K562 (cell line): Measurements from ENCODE around the gene KCNH2. TPM values are rescaled to one million over a fixed set of nuclear protein-coding genes. Genes with fewer than 3 reads are reported as not detected.

ENCODE experiments used
- BRD9 ChIP-seq: fragments of 450-650 bp; IDR thresholded peaks from 2 replicates; pipeline ENCODE4 v1.6.1; 2018; ENCODE audit warnings: low read depth; ENCODE audit not compliant: partially characterized antibody
- CREM ChIP-seq: IDR thresholded peaks from 2 replicates; pipeline ENCODE4 v1.6.1; 2014; ENCODE audit warnings: antibody characterized with exemption, low read depth
- FOXP4 ChIP-seq: sonication (generic); formaldehyde crosslinking; IDR thresholded peaks from 2 replicates; pipeline ENCODE4 v1.8.0; 2022; ENCODE audit warnings: mild to moderate bottlenecking, missing genetic modification reagents, borderline replicate concordance
- HNRNPK ChIP-seq: fragments of 200-400 bp; formaldehyde crosslinking; IDR thresholded peaks from one replicate; pipeline ENCODE4 v1.6.1; 2018; ENCODE audit warnings: mild to moderate bottlenecking, low read depth, low read length; ENCODE audit not compliant: poor library complexity, severe bottlenecking
- KLF1 ChIP-seq: fragments of 450-650 bp; IDR thresholded peaks from 2 replicates; pipeline ENCODE4 v1.6.1; 2016; ENCODE audit warnings: missing genetic modification characterization, missing compliant biosample characterization
- PHF21A ChIP-seq: fragments of 450-650 bp; IDR thresholded peaks from 2 replicates; pipeline ENCODE4 v1.6.1; 2017; ENCODE audit warnings: low read depth, borderline replicate concordance
- PTRF ChIP-seq: fragments of 450-650 bp; IDR thresholded peaks from 2 replicates; pipeline ENCODE4 v1.6.1; 2016; ENCODE audit warnings: mild to moderate bottlenecking, missing genetic modification characterization, missing compliant biosample characterization
- RNF2 ChIP-seq: sonication (generic); IDR thresholded peaks from 2 replicates; pipeline ENCODE4 v1.6.1; 2016
- SMARCA4 ChIP-seq: fragments of 450-650 bp; IDR thresholded peaks from 2 replicates; pipeline ENCODE4 v1.6.1; 2016
- SPI1 ChIP-seq: IDR thresholded peaks from 2 replicates; pipeline ENCODE4 v1.6.1; 2011; ENCODE audit warnings: low read depth, low read length, control low read depth, borderline replicate concordance
- ZBTB26 ChIP-seq: fragments of 450-650 bp; formaldehyde crosslinking; IDR thresholded peaks from 2 replicates; pipeline ENCODE4 v1.4.0; 2022; ENCODE audit warnings: missing genetic modification characterization
- ZC3H4 ChIP-seq: sonication (generic); formaldehyde crosslinking; IDR thresholded peaks from 2 replicates; pipeline ENCODE4 v1.9.0; 2021; ENCODE audit warnings: missing genetic modification reagents, borderline replicate concordance
- ZNF57 ChIP-seq: fragments of 450-650 bp; formaldehyde crosslinking; IDR thresholded peaks from 2 replicates; pipeline ENCODE4 v1.4.0; 2020; ENCODE audit warnings: mild to moderate bottlenecking, moderate library complexity
- ZNF589 ChIP-seq: fragments of 200-800 bp; sonication (Bioruptor generic); IDR thresholded peaks from 2 replicates; pipeline ENCODE4 v1.6.1; 2016; ENCODE audit warnings: low read depth, missing genetic modification characterization, missing compliant biosample characterization
- ZNF699 ChIP-seq: fragments of 250-450 bp; sonication (Bioruptor Pico); IDR thresholded peaks from 2 replicates; pipeline ENCODE4 v1.8.0; 2021; ENCODE audit warnings: mild to moderate bottlenecking, moderate library complexity; ENCODE audit not compliant: insufficient replicate concordance
- ZNF79 ChIP-seq: fragments of 250-450 bp; sonication (Bioruptor Pico); IDR thresholded peaks from 2 replicates; pipeline ENCODE4 v1.4.0; 2020; ENCODE audit warnings: low read depth, mild to moderate bottlenecking, moderate library complexity
- polyA plus RNA-seq, 8 experiments: library from polyadenylated mRNA; depleted of rRNA in 4 of 8; stranded (reverse) in 5 of 8; unstranded in 3 of 8; fragments of >200 nt; fragmentation: Nextera tagmentation in 2 of 8; fragmentation: Illumina TruSeq in 1 of 8; extraction: Ambion mirVana in 2 of 8; extraction: Trizol in 1 of 8; gene quantifications; 2 replicates each; pipeline versions ENCODE4 v1.2.1 to v1.2.3, GENCODE V29; 2011 to 2014; ENCODE audit warnings: inconsistent platforms in 1 of 8, missing spikeins in 1 of 8
- total RNA-seq, 7 experiments: library from RNA; depleted of rRNA in 6 of 7; stranded (reverse); fragments of >200 nt in 6 of 7; fragmentation: Illumina TruSeq in 2 of 7; extraction: Trizol in 2 of 7; gene quantifications; 2 replicates each; pipeline versions ENCODE4 v1.2.1 to v1.2.3, GENCODE V29; 2011 to 2021; ENCODE audit warnings: low replicate concordance in 1 of 7
- TF ChIP-seq, protein P1 (sequence below): fragments of 200-800 bp; sonication (Bioruptor generic); IDR thresholded peaks from 2 replicates; pipeline ENCODE4 v1.6.1; 2017; ENCODE audit warnings: missing genetic modification characterization, missing compliant biosample characterization
- TF ChIP-seq, protein P2 (sequence below): fragments of 250-450 bp; sonication (Bioruptor Pico); IDR thresholded peaks from 2 replicates; pipeline ENCODE4 v1.5.0; 2020; ENCODE audit warnings: mild to moderate bottlenecking
- TF ChIP-seq, protein P3 (sequence below), 3 experiments: fragments of 200-800 bp in 1 of 3; sonication (Bioruptor generic) in 1 of 3; sonication (generic) in 1 of 3; formaldehyde crosslinking in 1 of 3; IDR thresholded peaks; 2 replicates each; pipeline versions ENCODE4 v1.6.1 to v1.8.0; 2016 to 2022; ENCODE audit warnings: mild to moderate bottlenecking in 2 of 3, missing compliant biosample characterization in 2 of 3, missing genetic modification characterization in 2 of 3, missing genetic modification reagents in 1 of 3

Gene KCNH2
- total and polyA plus RNA-seq, 9 of the 15 experiments (the other 6 are each of a cell fraction or from before 2014, with no cell fraction given), result 18.1 to 368 (median 218) TPM

GRCh38 chr7:151009327-151010036 is 31.4 kb upstream of the KCNH2 start (continued):
- TF ChIP-seq ZBTB26 (CRISPR knock-in tag) (no peak), BRD9 (peak; percentile 50), ZNF79 (CRISPR knock-in tag) (no peak), PTRF (tag) (no peak), PHF21A (no peak), FOXP4 (CRISPR knock-in tag) (no peak), ZNF57 (CRISPR knock-in tag) (no peak), ZNF699 (CRISPR knock-in tag) (no peak), KLF1 (tag) (no peak), ZC3H4 (CRISPR knock-in tag) (no peak), HNRNPK (no peak), RNF2 (no peak), SPI1 (no peak), CREM (0 out of 2 replicates have a peak, but pooled peaks have one; percentile 26), SMARCA4 (no peak), ZNF589 (no peak)
- TF ChIP-seq, protein P1, sequence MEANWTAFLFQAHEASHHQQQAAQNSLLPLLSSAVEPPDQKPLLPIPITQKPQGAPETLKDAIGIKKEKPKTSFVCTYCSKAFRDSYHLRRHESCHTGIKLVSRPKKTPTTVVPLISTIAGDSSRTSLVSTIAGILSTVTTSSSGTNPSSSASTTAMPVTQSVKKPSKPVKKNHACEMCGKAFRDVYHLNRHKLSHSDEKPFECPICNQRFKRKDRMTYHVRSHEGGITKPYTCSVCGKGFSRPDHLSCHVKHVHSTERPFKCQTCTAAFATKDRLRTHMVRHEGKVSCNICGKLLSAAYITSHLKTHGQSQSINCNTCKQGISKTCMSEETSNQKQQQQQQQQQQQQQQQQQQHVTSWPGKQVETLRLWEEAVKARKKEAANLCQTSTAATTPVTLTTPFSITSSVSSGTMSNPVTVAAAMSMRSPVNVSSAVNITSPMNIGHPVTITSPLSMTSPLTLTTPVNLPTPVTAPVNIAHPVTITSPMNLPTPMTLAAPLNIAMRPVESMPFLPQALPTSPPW, result no peak; the same call in 1 of the 2 replicates
- TF ChIP-seq, protein P2, sequence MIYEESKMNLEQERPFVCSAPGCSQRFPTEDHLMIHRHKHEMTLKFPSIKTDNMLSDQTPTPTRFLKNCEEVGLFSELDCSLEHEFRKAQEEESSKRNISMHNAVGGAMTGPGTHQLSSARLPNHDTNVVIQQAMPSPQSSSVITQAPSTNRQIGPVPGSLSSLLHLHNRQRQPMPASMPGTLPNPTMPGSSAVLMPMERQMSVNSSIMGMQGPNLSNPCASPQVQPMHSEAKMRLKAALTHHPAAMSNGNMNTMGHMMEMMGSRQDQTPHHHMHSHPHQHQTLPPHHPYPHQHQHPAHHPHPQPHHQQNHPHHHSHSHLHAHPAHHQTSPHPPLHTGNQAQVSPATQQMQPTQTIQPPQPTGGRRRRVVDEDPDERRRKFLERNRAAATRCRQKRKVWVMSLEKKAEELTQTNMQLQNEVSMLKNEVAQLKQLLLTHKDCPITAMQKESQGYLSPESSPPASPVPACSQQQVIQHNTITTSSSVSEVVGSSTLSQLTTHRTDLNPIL (CRISPR knock-in tag), result no peak
- TF ChIP-seq, protein P3, sequence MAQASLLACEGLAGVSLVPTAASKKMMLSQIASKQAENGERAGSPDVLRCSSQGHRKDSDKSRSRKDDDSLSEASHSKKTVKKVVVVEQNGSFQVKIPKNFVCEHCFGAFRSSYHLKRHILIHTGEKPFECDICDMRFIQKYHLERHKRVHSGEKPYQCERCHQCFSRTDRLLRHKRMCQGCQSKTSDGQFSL (CRISPR knock-in tag; IDR thresholded peaks at IDR 0.05), result no peak; the same call in 1 of the 2 replicates
- TF ChIP-seq, protein P3 (tag; IDR thresholded peaks at IDR 0.05), result peak in 1 of 2 experiments; percentile 39; a peak in 1 of 4 replicates
